HL-60 (cell line): ENCODE measurements around the gene BPIFB3.

ENCODE experiments used
- CTCF ChIP-seq: IDR thresholded peaks from one replicate; pipeline ENCODE4 v1.5.1; 2011; ENCODE audit warnings: low read length, control low read depth, inconsistent platforms; ENCODE audit not compliant: insufficient read depth
- SPI1 ChIP-seq: IDR thresholded peaks from 2 replicates; pipeline ENCODE4 v1.6.1; 2012; ENCODE audit warnings: low read depth, mild to moderate bottlenecking, borderline replicate concordance
- TF ChIP-seq, protein P1 (sequence below): IDR thresholded peaks from 2 replicates; pipeline ENCODE4 v1.6.1; 2012; ENCODE audit warnings: low read depth; ENCODE audit not compliant: insufficient replicate concordance

DNA sequence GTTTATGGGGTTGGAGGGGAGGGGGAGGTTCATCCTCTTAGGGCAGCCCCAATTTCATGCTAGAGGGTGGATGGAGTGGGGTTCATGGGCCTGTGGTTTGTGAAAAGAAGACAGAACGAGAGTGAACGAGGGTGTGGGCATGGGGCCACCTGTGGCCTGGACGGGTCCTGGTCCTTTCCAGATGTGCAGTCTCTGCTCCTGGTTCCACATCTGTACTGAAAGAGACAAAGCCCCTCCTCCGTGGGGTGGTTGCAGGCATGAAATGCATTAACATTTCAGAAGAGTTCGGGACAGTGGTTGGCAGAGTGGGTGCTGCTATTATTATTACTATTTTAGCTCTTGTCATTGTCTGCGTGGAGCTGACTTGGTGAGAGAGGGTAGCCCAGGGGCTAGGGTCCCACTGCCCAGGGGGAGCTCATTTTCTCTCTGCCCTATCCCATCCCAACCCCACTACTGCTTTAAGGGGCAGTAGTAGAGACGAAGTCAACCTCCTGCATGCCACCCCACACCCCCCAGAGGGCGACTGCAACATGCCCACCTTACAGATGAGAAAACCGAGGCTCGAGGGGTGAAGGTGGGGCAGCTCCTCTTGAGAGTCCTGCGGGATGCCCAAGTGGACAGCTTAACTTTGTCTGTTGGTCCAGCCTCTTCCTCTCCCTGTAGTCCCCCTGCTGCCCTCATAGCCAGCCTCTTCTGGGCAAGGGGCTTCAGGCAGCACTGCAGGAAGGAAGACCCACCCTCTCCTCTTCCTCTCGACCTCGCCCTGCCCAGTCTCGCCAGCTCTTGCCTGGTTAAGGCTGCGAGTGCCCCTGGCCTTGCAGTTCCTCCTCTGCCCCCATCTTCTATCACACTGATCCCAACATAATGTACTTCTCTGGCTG lies 37.8 kb upstream of the BPIFB3 start:
- TF ChIP-seq SPI1 (no peak), CTCF (no peak)
- TF ChIP-seq, protein P1, sequence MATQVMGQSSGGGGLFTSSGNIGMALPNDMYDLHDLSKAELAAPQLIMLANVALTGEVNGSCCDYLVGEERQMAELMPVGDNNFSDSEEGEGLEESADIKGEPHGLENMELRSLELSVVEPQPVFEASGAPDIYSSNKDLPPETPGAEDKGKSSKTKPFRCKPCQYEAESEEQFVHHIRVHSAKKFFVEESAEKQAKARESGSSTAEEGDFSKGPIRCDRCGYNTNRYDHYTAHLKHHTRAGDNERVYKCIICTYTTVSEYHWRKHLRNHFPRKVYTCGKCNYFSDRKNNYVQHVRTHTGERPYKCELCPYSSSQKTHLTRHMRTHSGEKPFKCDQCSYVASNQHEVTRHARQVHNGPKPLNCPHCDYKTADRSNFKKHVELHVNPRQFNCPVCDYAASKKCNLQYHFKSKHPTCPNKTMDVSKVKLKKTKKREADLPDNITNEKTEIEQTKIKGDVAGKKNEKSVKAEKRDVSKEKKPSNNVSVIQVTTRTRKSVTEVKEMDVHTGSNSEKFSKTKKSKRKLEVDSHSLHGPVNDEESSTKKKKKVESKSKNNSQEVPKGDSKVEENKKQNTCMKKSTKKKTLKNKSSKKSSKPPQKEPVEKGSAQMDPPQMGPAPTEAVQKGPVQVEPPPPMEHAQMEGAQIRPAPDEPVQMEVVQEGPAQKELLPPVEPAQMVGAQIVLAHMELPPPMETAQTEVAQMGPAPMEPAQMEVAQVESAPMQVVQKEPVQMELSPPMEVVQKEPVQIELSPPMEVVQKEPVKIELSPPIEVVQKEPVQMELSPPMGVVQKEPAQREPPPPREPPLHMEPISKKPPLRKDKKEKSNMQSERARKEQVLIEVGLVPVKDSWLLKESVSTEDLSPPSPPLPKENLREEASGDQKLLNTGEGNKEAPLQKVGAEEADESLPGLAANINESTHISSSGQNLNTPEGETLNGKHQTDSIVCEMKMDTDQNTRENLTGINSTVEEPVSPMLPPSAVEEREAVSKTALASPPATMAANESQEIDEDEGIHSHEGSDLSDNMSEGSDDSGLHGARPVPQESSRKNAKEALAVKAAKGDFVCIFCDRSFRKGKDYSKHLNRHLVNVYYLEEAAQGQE: no peak
